ENCODE measurements around the gene CUL4B. TPM values are rescaled to one million over a fixed set of nuclear protein-coding genes. Genes with fewer than 3 reads are reported as not detected.
"Not testable (repeated sequence)": the region's sequence is repeated elsewhere in the genome, so short reads cannot be mapped to it uniquely, and the experiment has no call there.

CUL4B gene
- total RNA-seq, 1 experiment from 2014 or later: 44.7 TPM

DNA sequence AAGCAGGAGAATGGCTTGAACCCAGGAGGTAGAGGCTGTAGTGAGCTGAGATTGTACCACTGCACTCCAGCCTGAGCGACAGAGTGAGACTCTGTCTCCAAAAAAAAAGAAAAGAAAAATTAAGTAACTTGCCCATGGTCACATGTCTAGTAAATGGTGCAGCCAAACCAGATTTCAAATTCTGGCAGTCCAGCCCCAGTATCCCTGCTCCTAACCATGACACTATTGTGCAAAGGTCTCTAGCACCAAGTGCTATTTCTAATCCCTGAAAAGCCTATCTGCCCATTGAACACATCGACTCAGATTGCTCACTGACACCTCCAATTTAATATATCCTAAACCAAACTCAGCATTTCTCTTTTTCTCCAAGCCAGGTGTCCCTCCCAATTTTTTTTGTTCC lies 84.0 kb downstream of the CUL4B start:
- Histone ChIP-seq H3K27me3 (replicated peaks; ENCODE audit: insufficient read depth, low read depth, low read length, poor library complexity) (no peaks in the 10 kb centered on the region), H3K4me1 (ENCODE audit: insufficient read depth, low read length, poor library complexity, severe bottlenecking) (no peaks in the 10 kb centered on the region), H3K4me3 (ENCODE audit: low read depth, low read length, poor library complexity, severe bottlenecking) (no peak overlapping the region), H3K9me3 (ENCODE audit: low read depth, low read length, poor library complexity, severe bottlenecking) (no peaks in the 10 kb centered on the region), H3K27ac (ENCODE audit: low read depth, low read length, poor library complexity, severe bottlenecking) (no peak overlapping the region), H3K36me3 (ENCODE audit: insufficient read depth, low read length, poor library complexity, severe bottlenecking) (no peaks in the 10 kb centered on the region)
- ChIA-PET CTCF (no interaction called here), POLR2A (ENCODE audit: low non-redundant PET) (no interaction called here)
- no TSS peak for BruUV-seq (replicated peaks)
- no peak for DNase-seq (ENCODE audit: low spot score)
- TF ChIP-seq CTCF (conservative IDR thresholded peaks at IDR 0.05; ENCODE audit: low read depth, low read length) (no peak), EZH2 (IDR thresholded peaks at IDR 0.05; ENCODE audit: borderline replicate concordance, low read depth, low read length, poor library complexity, severe bottlenecking) (no peak)
- intact Hi-C loops (cut with micrococcal nuclease; ENCODE audit: unreplicated experiment): no loop called here

DNA sequence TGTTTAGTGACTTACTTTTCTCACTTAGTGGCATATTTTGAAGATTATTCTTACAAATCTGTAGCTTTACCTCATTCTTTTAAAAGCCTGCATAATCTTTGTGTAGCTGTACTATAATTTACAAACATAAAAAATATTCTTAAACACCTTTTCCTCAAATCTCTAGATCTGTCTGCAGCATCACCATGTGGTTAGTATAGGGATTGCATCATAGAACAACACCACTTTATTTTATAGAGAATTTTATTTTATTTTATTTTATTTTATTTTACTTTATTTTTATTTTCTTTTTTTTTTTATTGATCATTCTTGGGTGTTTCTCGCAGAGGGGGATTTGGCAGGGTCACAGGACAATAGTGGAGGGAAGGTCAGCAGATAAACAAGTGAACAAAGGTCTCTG lies 85.3 kb downstream of the CUL4B start:
- POLR2A ChIA-PET (ENCODE audit: low non-redundant PET); H3K27ac ChIP-seq (ENCODE audit: low read depth, low read length, poor library complexity, severe bottlenecking); BruUV-seq (replicated peaks); H3K4me1 ChIP-seq (ENCODE audit: insufficient read depth, low read length, poor library complexity, severe bottlenecking); intact Hi-C loops (cut with micrococcal nuclease; ENCODE audit: unreplicated experiment); H3K36me3 ChIP-seq (ENCODE audit: insufficient read depth, low read length, poor library complexity, severe bottlenecking); H3K9me3 ChIP-seq (ENCODE audit: low read depth, low read length, poor library complexity, severe bottlenecking); H3K27me3 ChIP-seq (replicated peaks; ENCODE audit: insufficient read depth, low read depth, low read length, poor library complexity); H3K4me3 ChIP-seq (ENCODE audit: low read depth, low read length, poor library complexity, severe bottlenecking): not testable (repeated sequence)
- CTCF ChIA-PET: interaction anchor here (0.7 kb wide), 1 partner anchor 10 kb away, joined by 3 read pairs; no protein-coding TSS in a partner anchor
- peak; percentile 12 for DNase-seq (ENCODE audit: low spot score)
- TF ChIP-seq CTCF (conservative IDR thresholded peaks at IDR 0.05; ENCODE audit: low read depth, low read length): peak; percentile 59

Other genes with a start within 250 kb of the CUL4B start
- 0.56 and 0.79 TPM in 2 replicates for gene TMEM255A, start 249.5 kb downstream of the CUL4B start, total RNA-seq (2021)
- not detected in 2 replicates for gene ATP1B4, start 198.9 kb downstream of the CUL4B start, total RNA-seq (2021)
- 51.1 and 61.0 TPM in 2 replicates for gene LAMP2, start 91.7 kb downstream of the CUL4B start, total RNA-seq (2021)
- 54.6 and 62.3 TPM in 2 replicates for gene MCTS1, start 43.1 kb upstream of the CUL4B start, total RNA-seq (2021)
- gene C1GALT1C1, start 69.1 kb upstream of the CUL4B start, total RNA-seq (2021): 9.5 and 10.2 TPM in 2 replicates